Prostate gland (tissue), 2 donors: ENCODE measurements around the gene ADAP2.

Source experiments
- POLR2AphosphoS5 ChIP-seq: sonication (generic); formaldehyde crosslinking; IDR thresholded peaks from one replicate; pipeline ENCODE4 v1.6.1; 2017; ENCODE audit warnings: antibody characterized with exemption
- TF ChIP-seq, protein P1 (sequence below), 4 experiments: fragments of 200-600 bp in 2 of 4; fragments of 450-650 bp in 2 of 4; sonication (generic) in 2 of 4; IDR thresholded peaks; 1 replicate in 3 of 4; 2 replicates in 1 of 4; pipeline ENCODE4 v1.5.1; 2016 to 2019; ENCODE audit warnings: antibody characterized with exemption in 4 of 4, mild to moderate bottlenecking in 2 of 4, moderate library complexity in 2 of 4

DNA sequence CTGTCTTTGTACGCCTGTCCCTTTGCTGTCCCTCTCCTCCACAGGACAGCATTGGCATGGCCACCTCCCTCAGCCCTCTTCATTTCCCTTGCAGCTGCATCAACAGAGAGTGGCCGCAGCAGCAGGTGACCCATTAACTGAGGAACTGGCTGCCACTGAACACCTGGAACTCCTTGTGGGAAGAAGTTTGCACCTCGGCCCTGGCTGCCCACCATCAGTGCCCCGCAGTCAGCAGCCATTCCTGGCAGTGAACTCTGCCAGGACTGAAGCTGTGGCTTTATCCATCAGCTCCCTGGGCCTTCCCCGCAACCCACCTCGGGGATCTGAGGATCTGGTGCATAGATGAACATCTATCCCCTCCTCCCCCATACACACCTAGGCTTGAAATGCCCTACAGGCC is 36.0 kb downstream of the ADAP2 start:
- TF ChIP-seq, protein P1, sequence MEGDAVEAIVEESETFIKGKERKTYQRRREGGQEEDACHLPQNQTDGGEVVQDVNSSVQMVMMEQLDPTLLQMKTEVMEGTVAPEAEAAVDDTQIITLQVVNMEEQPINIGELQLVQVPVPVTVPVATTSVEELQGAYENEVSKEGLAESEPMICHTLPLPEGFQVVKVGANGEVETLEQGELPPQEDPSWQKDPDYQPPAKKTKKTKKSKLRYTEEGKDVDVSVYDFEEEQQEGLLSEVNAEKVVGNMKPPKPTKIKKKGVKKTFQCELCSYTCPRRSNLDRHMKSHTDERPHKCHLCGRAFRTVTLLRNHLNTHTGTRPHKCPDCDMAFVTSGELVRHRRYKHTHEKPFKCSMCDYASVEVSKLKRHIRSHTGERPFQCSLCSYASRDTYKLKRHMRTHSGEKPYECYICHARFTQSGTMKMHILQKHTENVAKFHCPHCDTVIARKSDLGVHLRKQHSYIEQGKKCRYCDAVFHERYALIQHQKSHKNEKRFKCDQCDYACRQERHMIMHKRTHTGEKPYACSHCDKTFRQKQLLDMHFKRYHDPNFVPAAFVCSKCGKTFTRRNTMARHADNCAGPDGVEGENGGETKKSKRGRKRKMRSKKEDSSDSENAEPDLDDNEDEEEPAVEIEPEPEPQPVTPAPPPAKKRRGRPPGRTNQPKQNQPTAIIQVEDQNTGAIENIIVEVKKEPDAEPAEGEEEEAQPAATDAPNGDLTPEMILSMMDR (IDR thresholded peaks at IDR 0.05), result no peak
- TF ChIP-seq POLR2AphosphoS5, result no peak
